GM12878 (cell line): ENCODE data around the gene COA3.

Experiments used
- CTCF ChIP-seq, 3 experiments: IDR thresholded peaks in 2 of 3; conservative IDR thresholded peaks in 1 of 3; 2 replicates each; pipeline ENCODE4 v1.5.1; 2011; ENCODE audit warnings: low read depth in 3 of 3, low read length in 3 of 3, mild to moderate bottlenecking in 3 of 3, control low read depth in 2 of 3, moderate library complexity in 2 of 3, inconsistent platforms in 1 of 3, mixed read lengths in 1 of 3; ENCODE audit not compliant: control insufficient read depth in 2 of 3, insufficient read depth in 1 of 3; ENCODE audit errors: extremely low read depth in 1 of 3
- DPF2 ChIP-seq: fragments of 450-650 bp; IDR thresholded peaks from 2 replicates; pipeline ENCODE4 v1.6.1; 2017; ENCODE audit warnings: mild to moderate bottlenecking
- EED ChIP-seq: sonication (generic); IDR thresholded peaks from 2 replicates; pipeline ENCODE4 v1.6.1; 2016; ENCODE audit warnings: antibody characterized with exemption, low read depth
- JUNB ChIP-seq: IDR thresholded peaks from 2 replicates; pipeline ENCODE4 v1.6.1; 2016; ENCODE audit warnings: antibody characterized with exemption, mild to moderate bottlenecking
- MTA2 ChIP-seq: fragments of 450-650 bp; IDR thresholded peaks from 2 replicates; pipeline ENCODE4 v1.6.1; 2016; ENCODE audit warnings: low read depth, mild to moderate bottlenecking, moderate library complexity
- NFYA ChIP-seq: IDR thresholded peaks from 2 replicates; pipeline ENCODE4 v1.6.1; 2011; ENCODE audit warnings: low read depth, mild to moderate bottlenecking, low read length, improper control_type of control experiment, borderline replicate concordance
- NR2C1 ChIP-seq: fragments of 450-650 bp; IDR thresholded peaks from 2 replicates; pipeline ENCODE4 v1.6.1; 2017; ENCODE audit warnings: antibody characterized with exemption, mild to moderate bottlenecking, moderate library complexity
- PBX3 ChIP-seq: IDR thresholded peaks from 2 replicates; pipeline ENCODE4 v1.6.1; 2011; ENCODE audit warnings: mild to moderate bottlenecking, low read depth, low read length, moderate library complexity; ENCODE audit not compliant: insufficient replicate concordance
- POLR2AphosphoS5 ChIP-seq: IDR thresholded peaks from 2 replicates; pipeline ENCODE4 v1.6.1; 2011; ENCODE audit warnings: mild to moderate bottlenecking, low read length, inconsistent platforms
- RAD21 ChIP-seq: IDR thresholded peaks from 2 replicates; pipeline ENCODE4 v1.6.1; 2011; ENCODE audit warnings: mild to moderate bottlenecking, low read depth, low read length, moderate library complexity; ENCODE audit not compliant: insufficient read depth
- TAF1 ChIP-seq: IDR thresholded peaks from 2 replicates; pipeline ENCODE4 v1.6.1; 2011; ENCODE audit warnings: mild to moderate bottlenecking, low read depth, low read length, borderline replicate concordance
- TCF12 ChIP-seq: IDR thresholded peaks from 2 replicates; pipeline ENCODE4 v1.6.1; 2011; ENCODE audit warnings: low read depth, mild to moderate bottlenecking, low read length
- ZBTB33 ChIP-seq: fragments of 450-650 bp; IDR thresholded peaks from 2 replicates; pipeline ENCODE4 v1.6.1; 2017; ENCODE audit warnings: mild to moderate bottlenecking

- TF ChIP-seq PBX3, result no peak
- no peak for TF ChIP-seq TAF1
- no peak for TF ChIP-seq CTCF (IDR thresholded peaks at IDR 0.05 in 2 of 3, conservative IDR thresholded peaks at IDR 0.05 in 1 of 3; ENCODE audit: control insufficient read depth in 2 of 3, extremely low read depth in 1 of 3, insufficient read depth in 1 of 3, low read depth in 3 of 3, low read length in 3 of 3)
- no peak for TF ChIP-seq TCF12
- TF ChIP-seq RAD21, result no peak
- TF ChIP-seq POLR2AphosphoS5, result no peak
- TF ChIP-seq EED, result no peak
- no peak for TF ChIP-seq MTA2
- no peak for TF ChIP-seq NR2C1
- TF ChIP-seq NFYA, result no peak
- no peak for TF ChIP-seq ZBTB33
- TF ChIP-seq DPF2, result no peak
- TF ChIP-seq JUNB, result no peak
These were observed 19.1 kb downstream of the COA3 start for GRCh38 chr17:42779304-42779935.
